HepG2 (cell line): Measurements from ENCODE around the gene NGF. TPM values are rescaled to one million over a fixed set of nuclear protein-coding genes. Genes with fewer than 3 reads are reported as not detected.

Experiments
- ATAC-seq: fragments of 200-7000 bp; cut with Tn5 transposase; 3 replicates; pipeline ENCODE4 v1.9.1; 2020; ENCODE audit warnings: mild to moderate bottlenecking, moderate library complexity
- BruUV-seq: library from RNA; stranded (reverse); fragments of 400-500 nt; replicated peaks from 2 replicates; lab custom pipeline; 2021; lab: Mats Ljungman, UMichigan
- CTCF ChIA-PET: fragments of 300-600 bp; formaldehyde crosslinking; extraction: SDS; loops from one replicate; lab custom pipeline; 2021; ENCODE audit warnings: low total read pairs, inconsistent platforms, low intra/inter-chr PET ratio; lab: Yijun Ruan, JAX
- POLR2A ChIA-PET: fragments of 350-600 bp; sonication (Branson Sonifier 250); formaldehyde crosslinking; loops from one replicate; lab custom pipeline; 2020; ENCODE audit warnings: antibody characterized with exemption, inconsistent platforms; lab: Yijun Ruan, JAX
- DNase-seq: peaks from one replicate; pipeline ENCODE4 v3.0.0-alpha.2; 2015; ENCODE audit warnings: low spot score
- FAIRE-seq: peaks from 3 replicates; lab custom pipeline; 2011; peaks lifted over from hg19 to GRCh38; lab: Jason Lieb, UNC
- H2AFZ ChIP-seq: one replicate; pipeline ENCODE4 v1.6.1; 2011; ENCODE audit warnings: low read length, inconsistent platforms
- H3K27ac ChIP-seq: fragments of 300-600 bp; 3 replicates; pipeline ENCODE4 v1.8.0; 2011; ENCODE audit warnings: mixed run types, mild to moderate bottlenecking, mixed read lengths, low read length, inconsistent platforms; ENCODE audit not compliant: insufficient read depth; ENCODE audit errors: extremely low read length
- H3K27me3 ChIP-seq, 2 experiments: fragments of 200-600 bp in 1 of 2; 2 replicates in 1 of 2; 3 replicates in 1 of 2; pipeline versions ENCODE4 v1.6.0 to v1.8.0; 2011; ENCODE audit warnings: low read length in 2 of 2, mild to moderate bottlenecking in 2 of 2, moderate library complexity in 2 of 2, inconsistent platforms in 1 of 2; ENCODE audit not compliant: insufficient read depth in 2 of 2, control insufficient read depth in 1 of 2
- H3K36me3 ChIP-seq, 2 experiments: fragments of 200-600 bp in 1 of 2; replicated peaks in 1 of 2; 2 replicates in 1 of 2; 3 replicates in 1 of 2; pipeline versions ENCODE4 v1.5.1 to v1.8.0; 2011; ENCODE audit warnings: low read length in 2 of 2, inconsistent platforms in 1 of 2; ENCODE audit not compliant: insufficient read depth in 2 of 2, control insufficient read depth in 1 of 2
- H3K4me1 ChIP-seq: 2 replicates; pipeline ENCODE4 v1.5.1; 2012; ENCODE audit warnings: low read length, inconsistent platforms; ENCODE audit not compliant: insufficient read depth
- H3K4me2 ChIP-seq: 2 replicates; pipeline ENCODE4 v1.6.0; 2011; ENCODE audit warnings: low read depth, low read length, inconsistent platforms
- H3K4me3 ChIP-seq, 3 experiments: fragments of 200-600 bp in 1 of 3; sonication (generic), shearing (Covaris generic) in 1 of 3; replicated peaks in 1 of 3; 2 replicates each; pipeline ENCODE4 v1.5.1; 2011 to 2016; ENCODE audit warnings: low read length in 3 of 3, inconsistent platforms in 2 of 3, low read depth in 2 of 3, mild to moderate bottlenecking in 2 of 3, control low read depth in 1 of 3, mixed read lengths in 1 of 3; ENCODE audit not compliant: insufficient read depth in 1 of 3
- H3K79me2 ChIP-seq: one replicate; pipeline ENCODE4 v1.6.1; 2011; ENCODE audit warnings: low read length, inconsistent platforms; ENCODE audit not compliant: insufficient read depth
- H3K9ac ChIP-seq: 2 replicates; pipeline ENCODE4 v1.6.0; 2011; ENCODE audit warnings: mild to moderate bottlenecking, low read depth, low read length, inconsistent platforms; ENCODE audit not compliant: insufficient read depth
- H3K9me3 ChIP-seq: 2 replicates; pipeline ENCODE4 v1.5.1; 2012; ENCODE audit warnings: mild to moderate bottlenecking, low read length
- H4K20me1 ChIP-seq: 2 replicates; pipeline ENCODE4 v1.6.0; 2011; ENCODE audit warnings: inconsistent platforms, mild to moderate bottlenecking, low read length, moderate library complexity; ENCODE audit not compliant: insufficient read depth
- ATF2 ChIP-seq: sonication (generic); formaldehyde crosslinking; IDR thresholded peaks from 2 replicates; pipeline ENCODE4 v1.4.0; 2020; ENCODE audit warnings: missing genetic modification reagents
- FIP1L1 ChIP-seq: fragments of 200-400 bp; formaldehyde crosslinking; IDR thresholded peaks from 2 replicates; pipeline ENCODE4 v1.6.1; 2018; ENCODE audit warnings: low read depth, mild to moderate bottlenecking, low read length, moderate library complexity, borderline replicate concordance; ENCODE audit not compliant: insufficient read depth
- IRF2 ChIP-seq: IDR thresholded peaks from 2 replicates; pipeline ENCODE4 v1.6.1; 2018; ENCODE audit warnings: missing genetic modification reagents, missing compliant biosample characterization
- TIGD3 ChIP-seq: sonication (generic); formaldehyde crosslinking; IDR thresholded peaks from 2 replicates; pipeline ENCODE4 v1.5.1; 2020; ENCODE audit warnings: mild to moderate bottlenecking, missing genetic modification reagents, borderline replicate concordance
- ZNF343 ChIP-seq: sonication (generic); formaldehyde crosslinking; IDR thresholded peaks from 2 replicates; pipeline ENCODE4 v1.4.0; 2020; ENCODE audit warnings: mild to moderate bottlenecking, missing genetic modification reagents
- ZNF83 ChIP-seq: sonication (generic); formaldehyde crosslinking; IDR thresholded peaks from 2 replicates; pipeline ENCODE4 v1.4.0; 2020; ENCODE audit warnings: missing genetic modification reagents, mild to moderate bottlenecking, borderline replicate concordance
- WGBS: methylation state at CpG from one replicate; pipeline ENCODE4 v1.1.6; 2017; ENCODE audit warnings: low lambda C conversion rate; 5-methylcytosine and 5-hydroxymethylcytosine counted together
- in situ Hi-C: cut with HindIII; loops from 2 replicates; pipeline ENCODE4 v1.10.0; 2017; ENCODE audit warnings: low pct_unique_long_range_greater_than_20kb; ENCODE audit not compliant: extremely low pct_ligation_motif_present
- intact Hi-C: fragments of 100-400 bp; cut with micrococcal nuclease; formaldehyde crosslinking; loops from one replicate; pipeline ENCODE4 v1.10.0; 2022; ENCODE audit not compliant: unreplicated experiment
- polyA plus RNA-seq, 8 experiments: library from polyadenylated mRNA; depleted of rRNA in 3 of 8; stranded (reverse) in 7 of 8; unstranded in 1 of 8; fragments of >200 nt; fragmentation: Illumina TruSeq in 4 of 8; extraction: Trizol in 4 of 8; gene quantifications; 2 replicates each; pipeline versions ENCODE4 v1.2.1 to v1.2.3, GENCODE V29; 2011 to 2016; ENCODE audit warnings: low read depth in 4 of 8, missing spikeins in 1 of 8, mixed read lengths in 1 of 8; ENCODE audit not compliant: insufficient read depth in 1 of 8
- total RNA-seq, 5 experiments: library from RNA; depleted of rRNA; stranded (reverse); fragments of >200 nt; fragmentation: Illumina TruSeq; extraction: Trizol; gene quantifications; 2 replicates each; pipeline ENCODE4 v1.2.3, GENCODE V29; 2016; ENCODE audit warnings: low read depth in 1 of 5

The NGF gene
- total and polyA plus RNA-seq, 2 of the 13 experiments (the other 11 are each of a cell fraction or from before 2014, with no cell fraction given) = not detected

GRCh38 chr1:115364046-115364779 lies 26.2 kb upstream of the NGF start:
- Histone ChIP-seq H3K4me3 (no peak overlapping the region), H3K27me3 (no peaks in the 10 kb centered on the region), H2AFZ (no peak overlapping the region), H3K9ac (no peak overlapping the region), H3K4me1 (no peaks in the 10 kb centered on the region), H4K20me1 (no peaks in the 10 kb centered on the region), H3K79me2 (no peaks in the 10 kb centered on the region), H3K9me3 (peaks cover 8% of the 10 kb centered on the region; the same call in 1 of the 2 replicates), H3K36me3 (no peaks in the 10 kb centered on the region), H3K27ac (no peak overlapping the region), H3K4me2 (no peak overlapping the region)
- ChIA-PET POLR2A (no interaction called here), CTCF (no interaction called here)
- ATAC-seq (no peak), DNase-seq (no peak), FAIRE-seq (no peak)
- WGBS = 15% methylated on average over 4 of the region's 7 CpGs
- intact Hi-C loops (no loop called here), in situ Hi-C loops (no loop called here)
- no peak for TF ChIP-seq FIP1L1
- no peak for TF ChIP-seq ZNF343 (CRISPR knock-in tag)
- no peak for TF ChIP-seq TIGD3 (CRISPR knock-in tag)
- TF ChIP-seq ZNF83 (CRISPR knock-in tag) = no peak
- no peak for TF ChIP-seq IRF2 (CRISPR knock-in tag)
- TF ChIP-seq ATF2 (CRISPR knock-in tag) = no peak
- no TSS peak for BruUV-seq
